Gastroesophageal sphincter (tissue), 3 donors: ENCODE measurements around the gene SNED1.

Experiments
- CTCF ChIP-seq, 4 experiments: fragments of 200-600 bp in 2 of 4; fragments of 450-650 bp in 2 of 4; sonication (generic) in 1 of 4; IDR thresholded peaks; one replicate each; pipeline ENCODE4 v1.5.1; 2017 to 2019; ENCODE audit warnings: antibody characterized with exemption in 4 of 4, mild to moderate bottlenecking in 2 of 4, moderate library complexity in 2 of 4
- POLR2A ChIP-seq, 2 donors: fragments of 450-650 bp; IDR thresholded peaks; one replicate each; pipeline ENCODE4 v1.6.1; 2017; ENCODE audit warnings: antibody characterized with exemption in 2 of 2, mild to moderate bottlenecking in 2 of 2, moderate library complexity in 1 of 2

GRCh38 chr2:241050624-241051577 is 52.5 kb downstream of the SNED1 start:
- TF ChIP-seq POLR2A (IDR thresholded peaks at IDR 0.05) = no peak
- TF ChIP-seq CTCF (IDR thresholded peaks at IDR 0.05) = no peak
